ENCODE results near the gene RASA4B.
"Not testable (repeated sequence)": the region's sequence is repeated elsewhere in the genome, so short reads cannot be mapped to it uniquely, and the experiment has no call there.

RASA4B gene

DNA sequence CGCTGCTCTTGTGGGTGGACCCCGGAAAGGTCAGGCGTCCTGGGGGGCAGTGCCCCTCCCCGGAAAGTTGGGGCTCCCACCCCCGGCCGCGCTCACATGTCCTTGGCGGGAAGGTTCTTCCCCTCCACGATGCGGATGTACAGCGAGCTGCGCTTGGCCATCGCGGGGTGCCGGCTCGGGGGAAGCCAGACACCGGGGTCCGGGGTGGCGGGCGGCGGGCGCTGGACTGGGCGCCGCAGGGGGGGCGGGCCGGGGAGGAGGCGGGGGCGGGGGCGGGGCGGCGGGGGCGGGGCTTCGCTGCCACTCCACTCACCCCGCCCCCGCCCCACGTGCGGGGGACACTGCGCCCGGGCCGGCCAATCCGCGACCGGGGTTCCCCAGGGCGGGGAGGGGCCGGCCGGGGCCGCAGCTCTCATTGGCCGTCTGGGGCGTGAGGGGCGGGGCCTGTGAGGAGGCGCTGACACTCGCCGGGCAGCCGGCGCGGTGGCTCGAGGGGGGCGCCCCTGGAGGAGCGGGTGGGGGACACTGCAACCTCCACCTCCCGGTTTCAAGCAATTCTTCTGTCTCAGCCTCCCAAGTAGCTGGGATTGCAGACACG is at the start of gene RASA4B:
Gene RASA4B, minus strand, starts transcription at position 228 of the 598 bp plus-strand sequence. Its CDS starts 67 bp downstream, at position 161.
- not testable (repeated sequence) for H3K36me3 ChIP-seq (ENCODE audit: insufficient read depth, low read length); H3K27me3 ChIP-seq (ENCODE audit: insufficient read depth, low read length); H3K4me3 ChIP-seq (ENCODE audit: low read length); H3K4me1 ChIP-seq (ENCODE audit: insufficient read depth, low read length); H3K9me3 ChIP-seq (ENCODE audit: low read length); H2AFZ ChIP-seq (ENCODE audit: low read depth, low read length)

DNA sequence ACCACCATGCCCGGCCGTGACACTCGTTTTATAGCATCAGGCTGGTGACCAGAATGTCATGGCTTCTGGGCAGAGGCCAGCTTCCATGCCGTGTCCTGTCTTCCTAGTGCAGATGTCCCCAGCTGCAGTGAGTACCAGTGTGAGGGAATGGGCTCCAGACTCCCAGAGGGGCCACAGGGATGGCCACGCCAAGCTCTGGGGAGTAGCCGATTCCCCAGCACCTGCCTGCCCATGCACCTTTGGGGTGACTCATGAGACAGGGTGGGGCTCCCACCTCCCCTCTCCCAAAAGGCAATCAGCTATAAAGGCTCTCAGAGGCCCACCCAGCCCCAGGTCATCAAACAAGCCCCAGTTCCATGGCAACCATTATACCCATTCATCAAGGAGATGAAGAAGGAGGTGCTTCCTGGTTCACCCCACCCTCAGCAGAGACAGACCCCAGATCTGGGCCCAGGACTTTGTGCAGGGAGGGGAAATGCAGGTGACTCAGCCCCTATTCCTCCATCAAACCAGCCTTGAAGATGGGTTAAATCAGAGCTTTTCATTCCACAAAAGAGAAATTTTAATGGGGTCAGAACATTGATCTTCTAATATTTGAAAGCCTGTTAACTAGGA is 33.3 kb upstream of the RASA4B start, which contains the start of gene SPDYE2:
Gene SPDYE2, plus strand, starts transcription at position 419 of the 615 bp plus-strand sequence. CDS start 2,030 bp downstream, outside the sequence.
- H3K4me3 ChIP-seq (ENCODE audit: low read length); H3K4me1 ChIP-seq (ENCODE audit: insufficient read depth, low read length); H3K27me3 ChIP-seq (ENCODE audit: insufficient read depth, low read length); H2AFZ ChIP-seq (ENCODE audit: low read depth, low read length); H3K36me3 ChIP-seq (ENCODE audit: insufficient read depth, low read length); H3K9me3 ChIP-seq (ENCODE audit: low read length): not testable (repeated sequence)

DNA sequence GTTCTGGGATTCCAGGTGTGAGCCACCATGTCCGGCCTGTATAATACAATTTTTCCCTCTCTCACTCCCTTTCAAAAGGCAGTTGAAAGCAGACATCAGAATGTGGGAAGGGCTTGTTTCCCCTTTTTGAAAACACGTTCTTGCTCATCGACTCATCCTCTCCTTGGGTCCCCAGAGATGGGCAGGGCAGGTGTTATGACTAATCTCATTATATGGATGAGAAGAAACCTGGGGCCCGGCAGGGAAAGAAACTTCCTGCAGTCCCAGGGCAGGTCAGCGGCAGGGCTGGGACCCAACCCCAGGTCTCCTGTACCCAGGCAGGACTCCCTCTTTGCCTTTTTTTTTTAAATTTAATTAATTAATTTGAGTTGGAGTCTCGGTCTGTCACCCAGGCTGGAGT is 28.8 kb upstream of the RASA4B start:
- H3K36me3 ChIP-seq (ENCODE audit: insufficient read depth, low read length); H2AFZ ChIP-seq (ENCODE audit: low read depth, low read length); H3K27me3 ChIP-seq (ENCODE audit: insufficient read depth, low read length): not testable (repeated sequence)

DNA sequence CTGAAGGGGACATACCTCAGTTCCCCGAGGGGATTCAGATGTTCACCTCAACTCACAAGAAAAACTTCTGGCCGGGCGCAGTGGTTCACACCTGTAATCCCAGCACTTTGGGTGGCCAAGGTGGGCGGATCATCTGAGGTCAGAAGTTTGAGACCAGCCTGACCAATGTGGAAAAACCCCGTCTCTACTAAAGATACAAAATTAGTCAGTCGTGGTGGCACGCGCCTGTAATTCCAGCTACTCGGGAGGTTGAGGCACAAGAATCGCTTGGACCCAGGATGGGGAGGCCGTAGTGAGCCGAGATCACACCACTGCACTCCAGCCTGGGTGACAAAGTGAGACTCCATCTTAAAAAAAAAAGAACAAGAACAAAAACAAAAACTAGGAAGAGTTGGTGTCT is 27.7 kb upstream of the RASA4B start:
- not testable (repeated sequence) for H3K4me3 ChIP-seq (ENCODE audit: low read length); H3K27me3 ChIP-seq (ENCODE audit: insufficient read depth, low read length); H2AFZ ChIP-seq (ENCODE audit: low read depth, low read length); H3K4me1 ChIP-seq (ENCODE audit: insufficient read depth, low read length); H3K36me3 ChIP-seq (ENCODE audit: insufficient read depth, low read length); H3K9me3 ChIP-seq (ENCODE audit: low read length)

More for the DNA sequence above, 28.8 kb upstream of the RASA4B start:
- not testable (repeated sequence) for H3K9me3 ChIP-seq (ENCODE audit: low read length); H3K4me1 ChIP-seq (ENCODE audit: insufficient read depth, low read length); H3K4me3 ChIP-seq (ENCODE audit: low read length)

DNA sequence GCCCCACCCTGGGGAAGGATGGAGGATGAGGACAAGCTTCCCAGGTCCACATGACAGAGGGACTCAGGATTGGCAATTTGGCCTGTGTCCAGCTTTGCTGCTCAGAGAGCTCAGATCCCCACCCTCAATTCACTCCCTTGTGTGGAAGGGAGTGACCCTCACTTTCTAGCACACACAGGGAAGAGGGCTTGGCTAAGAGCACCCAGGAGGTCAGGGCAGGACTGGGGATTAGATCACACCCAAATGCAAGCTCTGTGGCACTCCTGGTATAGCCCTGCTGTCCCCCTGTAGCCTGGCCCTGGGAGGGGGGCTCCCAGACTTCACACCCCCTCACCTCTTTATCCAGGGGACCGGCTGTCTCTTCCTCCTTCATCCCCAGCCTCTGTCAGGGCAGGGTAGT is 26.8 kb upstream of the RASA4B start:
- H3K4me1 ChIP-seq (ENCODE audit: insufficient read depth, low read length), result not testable (repeated sequence)

DNA sequence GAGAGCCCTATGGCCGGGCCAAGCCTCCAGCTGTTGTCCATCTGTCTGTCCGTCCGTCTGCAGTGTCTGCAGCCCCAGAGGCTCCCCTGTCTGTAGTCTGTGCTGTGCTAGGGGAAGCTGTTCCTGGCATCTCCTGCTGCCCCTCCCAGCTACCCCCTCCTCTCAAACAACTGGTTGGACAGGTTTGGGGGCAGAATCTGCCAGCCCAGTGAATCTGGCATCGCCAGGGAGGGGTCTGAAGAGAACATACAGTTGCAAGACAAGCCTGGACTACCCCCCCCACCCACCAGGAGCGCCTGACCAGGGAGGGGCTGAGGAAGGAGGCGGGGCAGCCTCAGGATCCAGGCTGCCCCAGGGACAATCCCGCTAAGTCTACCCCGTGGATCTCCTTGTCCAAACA is 26.0 kb upstream of the RASA4B start, which contains the start of gene UPK3BL2:
Gene UPK3BL2, minus strand, starts transcription at position 101 of the 400 bp plus-strand sequence. Its CDS starts 60 bp downstream, at position 41.
- not testable (repeated sequence) for H3K36me3 ChIP-seq (ENCODE audit: insufficient read depth, low read length); H3K9me3 ChIP-seq (ENCODE audit: low read length); H3K4me3 ChIP-seq (ENCODE audit: low read length); H3K27me3 ChIP-seq (ENCODE audit: insufficient read depth, low read length); H2AFZ ChIP-seq (ENCODE audit: low read depth, low read length); H3K4me1 ChIP-seq (ENCODE audit: insufficient read depth, low read length)

More for the DNA sequence above, 26.8 kb upstream of the RASA4B start:
- not testable (repeated sequence) for H3K9me3 ChIP-seq (ENCODE audit: low read length); H3K36me3 ChIP-seq (ENCODE audit: insufficient read depth, low read length); H2AFZ ChIP-seq (ENCODE audit: low read depth, low read length); H3K4me3 ChIP-seq (ENCODE audit: low read length); H3K27me3 ChIP-seq (ENCODE audit: insufficient read depth, low read length)

DNA sequence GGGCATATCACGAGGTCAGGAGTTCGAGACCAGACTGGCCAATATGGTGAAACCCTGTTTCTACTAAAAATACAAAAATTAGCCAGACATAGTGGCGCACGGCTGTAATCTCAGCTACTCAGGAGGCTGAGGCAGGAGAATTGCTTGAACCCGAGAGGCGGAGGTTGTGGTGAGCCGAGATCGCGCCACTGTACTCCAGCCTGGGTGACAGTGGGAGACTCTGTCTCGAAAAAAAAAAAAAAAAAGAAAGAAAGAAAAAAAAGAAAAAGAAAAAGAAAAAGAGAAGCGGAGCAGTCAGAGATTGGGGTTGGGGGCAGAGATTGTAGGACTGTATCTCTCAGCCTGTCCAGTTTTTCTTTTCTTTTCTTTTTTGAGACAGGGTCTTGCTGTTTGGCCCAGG is 25.2 kb upstream of the RASA4B start:
- not testable (repeated sequence) for H3K36me3 ChIP-seq (ENCODE audit: insufficient read depth, low read length); H3K27me3 ChIP-seq (ENCODE audit: insufficient read depth, low read length); H3K9me3 ChIP-seq (ENCODE audit: low read length); H3K4me3 ChIP-seq (ENCODE audit: low read length); H3K4me1 ChIP-seq (ENCODE audit: insufficient read depth, low read length); H2AFZ ChIP-seq (ENCODE audit: low read depth, low read length)

DNA sequence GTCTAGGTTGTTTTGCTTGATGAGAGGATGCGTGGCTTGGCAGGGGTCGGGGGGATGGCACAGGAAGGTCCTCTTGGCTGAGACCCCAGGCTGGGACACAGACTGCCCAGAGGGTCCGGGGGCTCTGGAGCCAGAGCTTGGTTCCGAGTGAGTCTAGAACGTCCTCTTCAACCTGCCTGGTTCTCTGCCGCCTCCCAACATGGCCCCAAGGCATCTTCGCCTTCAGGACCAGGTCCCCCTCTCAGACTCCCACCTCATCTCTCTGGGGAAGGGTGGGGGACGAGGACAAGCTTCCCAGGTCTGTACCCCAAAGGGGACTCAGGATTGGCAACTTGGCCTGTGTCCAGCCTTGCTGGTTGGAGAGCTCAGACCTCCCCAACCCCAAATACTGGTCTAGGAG is 24.5 kb upstream of the RASA4B start:
- H3K4me1 ChIP-seq (ENCODE audit: insufficient read depth, low read length); H3K9me3 ChIP-seq (ENCODE audit: low read length); H3K27me3 ChIP-seq (ENCODE audit: insufficient read depth, low read length); H2AFZ ChIP-seq (ENCODE audit: low read depth, low read length); H3K4me3 ChIP-seq (ENCODE audit: low read length); H3K36me3 ChIP-seq (ENCODE audit: insufficient read depth, low read length): not testable (repeated sequence)

DNA sequence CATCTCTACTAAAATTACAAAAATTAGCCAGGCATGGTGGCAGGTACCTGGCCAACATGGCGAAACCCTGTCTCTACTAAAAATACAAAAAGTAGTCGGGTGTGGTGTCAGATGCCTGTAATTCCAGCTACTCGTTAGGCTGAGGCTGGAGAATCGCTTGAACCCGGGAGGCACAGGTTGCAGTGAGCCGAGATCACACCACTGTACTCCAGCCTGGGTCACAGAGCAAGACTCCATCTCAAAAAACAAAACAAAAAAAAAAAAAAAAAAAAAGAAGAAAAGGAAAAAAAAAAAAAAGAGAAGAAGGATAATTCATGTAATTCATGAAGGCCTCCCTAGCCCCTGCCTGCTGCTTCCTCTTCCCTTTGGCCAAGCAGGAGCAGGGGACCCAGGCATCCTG is 23.0 kb upstream of the RASA4B start:
- not testable (repeated sequence) for H3K4me3 ChIP-seq (ENCODE audit: low read length); H2AFZ ChIP-seq (ENCODE audit: low read depth, low read length); H3K9me3 ChIP-seq (ENCODE audit: low read length); H3K36me3 ChIP-seq (ENCODE audit: insufficient read depth, low read length); H3K4me1 ChIP-seq (ENCODE audit: insufficient read depth, low read length); H3K27me3 ChIP-seq (ENCODE audit: insufficient read depth, low read length)

DNA sequence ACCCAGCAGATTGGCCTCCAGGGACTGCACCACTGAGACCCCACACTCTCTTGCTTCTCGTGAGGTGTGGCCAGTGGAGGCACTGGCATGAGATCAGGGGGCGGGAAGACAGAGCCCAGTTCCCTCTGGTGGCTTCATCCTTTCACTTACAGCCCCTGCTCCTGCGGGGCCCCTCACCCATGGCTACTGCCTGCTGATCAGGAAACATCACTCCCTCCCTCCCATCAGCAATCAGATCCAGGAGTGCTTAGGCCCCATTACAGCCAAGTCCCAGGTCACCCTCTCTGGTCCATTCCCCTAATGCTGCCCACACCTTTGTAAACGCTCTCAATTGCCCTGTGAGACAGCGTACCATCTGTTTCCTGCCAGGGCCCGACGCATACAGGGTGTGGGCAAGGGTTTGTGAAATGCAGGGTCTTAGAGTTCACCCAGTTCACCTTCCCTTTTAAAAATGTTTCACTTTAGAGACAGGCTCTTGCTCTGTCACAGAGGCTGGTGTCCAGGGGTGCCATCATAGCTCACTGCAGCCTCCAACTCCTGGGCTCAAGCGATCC is 17.6 kb upstream of the RASA4B start:
- H3K27me3 ChIP-seq (ENCODE audit: insufficient read depth, low read length); H2AFZ ChIP-seq (ENCODE audit: low read depth, low read length); H3K9me3 ChIP-seq (ENCODE audit: low read length); H3K4me3 ChIP-seq (ENCODE audit: low read length); H3K4me1 ChIP-seq (ENCODE audit: insufficient read depth, low read length); H3K36me3 ChIP-seq (ENCODE audit: insufficient read depth, low read length): not testable (repeated sequence)

DNA sequence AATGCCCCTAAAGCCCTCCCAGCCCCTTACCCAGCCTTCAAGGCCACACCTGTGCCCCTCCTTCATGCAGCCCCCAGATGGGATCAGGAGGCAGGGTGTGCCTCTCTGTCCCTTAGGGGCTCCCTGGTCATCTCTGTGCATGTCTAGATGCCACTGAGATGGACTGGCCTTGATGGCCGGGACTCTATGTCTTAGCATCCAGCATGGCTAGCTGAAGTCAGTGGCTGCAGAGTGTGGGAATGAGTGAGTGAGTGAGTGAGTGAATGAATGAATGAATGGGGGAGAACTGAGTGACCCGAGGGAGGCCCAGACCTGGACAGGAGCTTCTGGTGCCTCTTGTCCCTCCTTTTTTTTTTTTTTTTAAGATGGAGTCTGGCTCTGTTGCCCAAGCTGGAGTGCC is 14.6 kb upstream of the RASA4B start:
- H2AFZ ChIP-seq (ENCODE audit: low read depth, low read length); H3K4me1 ChIP-seq (ENCODE audit: insufficient read depth, low read length); H3K36me3 ChIP-seq (ENCODE audit: insufficient read depth, low read length); H3K9me3 ChIP-seq (ENCODE audit: low read length); H3K27me3 ChIP-seq (ENCODE audit: insufficient read depth, low read length); H3K4me3 ChIP-seq (ENCODE audit: low read length): not testable (repeated sequence)

DNA sequence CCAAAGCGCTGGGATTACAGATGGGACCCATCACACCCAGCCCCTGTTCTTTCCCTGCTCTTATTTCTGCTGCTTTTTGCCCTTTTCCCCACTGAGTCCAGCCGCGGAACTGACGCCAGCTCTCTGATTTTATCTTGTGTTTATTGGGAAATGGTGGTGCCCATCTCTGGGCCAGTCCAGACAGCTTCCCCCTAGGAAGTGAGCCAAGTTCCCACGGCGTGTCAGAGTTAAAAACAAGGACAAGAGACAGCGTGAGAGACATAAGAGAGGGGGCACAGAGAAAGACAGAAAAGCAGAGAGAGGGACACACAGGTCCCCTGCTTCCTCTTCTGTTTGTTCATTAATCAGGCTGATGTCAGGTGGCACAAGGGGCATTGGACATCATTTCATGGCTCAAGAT is 14.0 kb upstream of the RASA4B start:
- not testable (repeated sequence) for H3K4me1 ChIP-seq (ENCODE audit: insufficient read depth, low read length); H2AFZ ChIP-seq (ENCODE audit: low read depth, low read length); H3K27me3 ChIP-seq (ENCODE audit: insufficient read depth, low read length)

DNA sequence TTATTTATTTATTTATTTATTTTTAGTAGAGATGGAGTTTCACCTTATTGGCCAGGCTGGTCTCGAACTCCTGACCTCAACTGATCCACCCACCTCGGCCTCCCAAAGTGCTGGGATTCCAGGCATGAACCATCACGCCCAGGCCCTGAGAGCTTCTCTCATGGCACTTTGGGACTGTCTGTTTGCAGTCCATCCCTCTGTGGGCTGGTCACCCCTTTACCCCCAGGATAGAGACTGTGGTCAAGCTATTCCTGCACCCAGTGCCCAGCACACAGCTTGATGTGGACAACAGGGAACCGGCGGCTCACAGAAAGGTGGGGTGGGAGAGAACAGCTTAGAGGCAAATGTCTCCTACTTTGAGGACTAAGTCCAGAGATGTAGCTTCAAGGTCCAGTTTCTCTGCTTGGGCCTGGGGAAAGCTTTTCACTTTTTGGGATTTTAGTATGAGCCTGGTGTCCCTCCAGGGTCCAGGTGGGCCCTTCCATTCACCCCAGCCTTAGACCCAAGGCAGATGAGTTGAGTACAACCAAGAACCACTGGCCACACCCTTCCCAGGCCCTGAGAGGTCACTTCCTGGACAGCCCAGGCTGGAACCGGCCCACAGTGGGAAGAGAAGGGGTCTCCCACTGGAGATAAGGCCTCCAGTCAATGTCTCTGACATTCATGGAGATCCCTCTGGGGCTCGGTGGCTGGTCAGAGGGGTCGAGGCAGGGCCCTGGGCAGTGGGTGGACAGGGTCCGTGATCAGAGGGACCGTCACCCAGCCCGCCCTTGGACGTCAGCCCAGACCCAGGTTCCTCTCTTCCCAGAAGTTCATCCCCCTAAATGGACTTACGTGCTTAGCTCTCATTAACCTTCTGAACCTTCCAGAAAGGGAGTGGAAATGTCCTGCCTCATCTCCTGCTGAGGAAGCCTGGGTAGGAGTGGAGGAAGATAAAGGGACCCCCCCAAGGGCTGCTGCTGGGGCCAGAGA is 10.5 kb upstream of the RASA4B start:
- not testable (repeated sequence) for H3K4me1 ChIP-seq (ENCODE audit: insufficient read depth, low read length); H3K4me3 ChIP-seq (ENCODE audit: low read length); H3K27me3 ChIP-seq (ENCODE audit: insufficient read depth, low read length); H2AFZ ChIP-seq (ENCODE audit: low read depth, low read length); H3K9me3 ChIP-seq (ENCODE audit: low read length); H3K36me3 ChIP-seq (ENCODE audit: insufficient read depth, low read length)

More for the DNA sequence above, 14.0 kb upstream of the RASA4B start:
- not testable (repeated sequence) for H3K36me3 ChIP-seq (ENCODE audit: insufficient read depth, low read length); H3K4me3 ChIP-seq (ENCODE audit: low read length); H3K9me3 ChIP-seq (ENCODE audit: low read length)

Measured in neuron (in vitro differentiated cells).